Skin of body (tissue), 2 donors: Measurements from ENCODE around the gene PIF1. TPM values are rescaled to one million over a fixed set of nuclear protein-coding genes. Genes with fewer than 3 reads are reported as not detected.
"Not testable (repeated sequence)": the region's sequence is repeated elsewhere in the genome, so short reads cannot be mapped to it uniquely, and the experiment has no call there.

ENCODE experiments used
- DNase-seq: peaks from one replicate; lab custom pipeline; 2025; lab: John Stamatoyannopoulos, UW
- total RNA-seq: library from RNA; depleted of rRNA; stranded (reverse); fragments of >200 nt; gene quantifications from one replicate; pipeline ENCODE4 v1.2.3, GENCODE V29; 2014

PIF1 gene
- total RNA-seq, 1 donor from 2014 or later: 1.9 TPM

DNA sequence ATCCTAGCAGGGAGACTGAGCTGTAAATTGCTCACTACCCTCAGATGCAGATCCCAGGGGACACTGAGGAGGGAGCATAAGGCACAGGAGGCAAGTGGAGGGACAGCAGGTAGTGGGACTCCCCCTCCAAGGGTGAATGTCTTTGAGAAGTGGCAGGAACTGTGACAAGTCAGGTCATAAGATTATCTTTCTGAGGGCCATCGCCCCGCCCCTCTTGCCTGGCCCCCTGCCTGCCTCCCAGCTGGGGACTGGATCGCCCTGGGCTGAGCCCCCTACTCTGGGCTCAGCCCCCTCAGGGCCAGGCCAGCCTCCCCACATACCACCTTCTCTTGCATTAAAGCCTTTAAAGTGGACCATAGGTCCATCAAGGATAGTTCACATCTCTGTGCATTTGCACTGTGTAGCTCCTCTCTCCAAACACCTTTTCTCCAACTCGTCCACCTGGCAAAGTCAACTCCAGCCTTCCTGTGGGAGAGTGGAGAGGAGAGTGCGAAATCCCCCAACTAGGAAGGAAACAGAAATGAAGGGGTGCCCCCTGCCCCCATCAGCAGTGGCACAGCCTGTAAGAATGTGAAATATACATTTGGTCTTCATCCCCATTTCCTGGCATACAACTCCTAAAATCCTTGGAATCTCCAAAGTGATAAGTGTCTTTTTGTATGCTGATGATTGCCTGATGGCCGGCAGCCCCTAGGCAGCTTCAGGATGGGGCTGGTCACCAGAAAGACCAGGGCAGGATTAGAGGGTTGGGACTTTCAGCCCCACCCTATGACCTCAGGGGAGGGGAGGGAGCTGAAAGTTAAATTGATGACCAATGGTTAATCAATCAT, 14.7 kb downstream of the PIF1 start:
- no peak for DNase-seq

DNA sequence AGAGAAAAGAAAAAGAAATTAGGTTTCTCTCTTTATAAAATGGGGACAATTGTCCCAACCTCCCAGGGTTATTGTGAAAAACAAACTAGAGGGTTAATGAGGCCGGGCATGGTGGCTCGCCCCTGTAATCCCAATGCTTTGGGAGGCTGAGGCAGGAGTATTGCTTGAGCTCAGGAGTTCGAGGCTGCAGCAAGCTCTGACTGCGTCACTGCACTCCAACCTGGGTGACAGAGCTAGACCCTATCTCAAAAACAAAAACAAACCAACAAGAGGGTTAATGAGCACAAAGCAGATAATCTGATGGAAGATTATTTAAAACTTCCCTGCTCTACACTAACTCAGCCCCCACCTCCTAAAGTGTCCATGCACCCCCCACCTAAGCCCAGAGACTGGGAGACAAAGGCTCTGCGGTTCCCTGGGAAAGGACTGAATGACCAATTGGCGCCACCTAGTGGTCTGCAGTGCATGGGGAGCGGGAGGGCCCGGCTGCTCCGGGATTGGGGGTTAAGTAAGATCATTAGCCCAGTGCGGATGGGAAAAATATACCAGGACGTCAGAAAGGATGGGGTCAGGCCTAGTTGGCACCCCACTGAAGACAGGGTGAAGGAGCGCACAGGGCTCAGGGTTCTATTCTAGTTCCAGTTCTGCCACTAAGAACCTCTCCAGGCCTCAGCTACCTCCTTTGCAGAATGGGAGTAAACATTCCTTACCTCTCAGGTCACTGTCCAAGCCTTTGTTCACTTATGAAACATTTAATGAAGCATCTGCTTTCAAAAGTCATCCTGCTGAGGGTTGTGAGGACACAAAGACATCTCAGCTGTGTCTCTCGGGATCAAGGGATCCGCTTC, 15.6 kb downstream of the PIF1 start:
- DNase-seq: no peak

DNA sequence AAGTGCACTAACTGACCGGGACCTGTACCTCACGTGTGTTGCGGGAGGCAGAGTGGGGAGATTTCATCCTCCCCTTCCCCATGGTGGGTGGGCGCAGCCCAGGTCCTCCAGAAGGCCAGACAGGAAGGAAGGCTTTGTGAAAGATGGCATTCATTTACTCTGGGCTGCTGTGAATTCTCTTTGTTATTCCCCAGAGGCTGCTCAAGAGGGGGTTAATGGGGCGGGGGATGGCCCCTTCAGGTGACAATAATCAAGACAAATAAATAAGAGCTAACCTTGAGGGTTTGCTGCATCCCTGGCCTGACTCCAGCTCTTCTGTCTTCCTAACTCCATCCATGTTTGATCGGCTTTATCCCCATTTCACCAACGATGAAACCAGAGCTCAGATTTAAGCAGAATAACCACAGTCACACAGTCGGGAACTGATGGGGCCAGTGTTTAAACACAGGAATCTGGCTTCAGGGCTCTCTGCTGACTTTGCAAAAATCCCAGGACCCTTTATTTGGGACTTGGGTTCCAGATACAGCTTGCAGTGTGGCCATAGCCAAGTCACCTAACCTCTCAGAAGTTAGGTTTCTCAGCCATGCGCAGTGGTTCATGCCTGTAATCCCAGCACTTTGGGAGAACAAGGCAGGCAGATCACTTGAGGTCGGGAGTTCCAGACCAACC, 16.5 kb downstream of the PIF1 start:
- no peak for DNase-seq

DNA sequence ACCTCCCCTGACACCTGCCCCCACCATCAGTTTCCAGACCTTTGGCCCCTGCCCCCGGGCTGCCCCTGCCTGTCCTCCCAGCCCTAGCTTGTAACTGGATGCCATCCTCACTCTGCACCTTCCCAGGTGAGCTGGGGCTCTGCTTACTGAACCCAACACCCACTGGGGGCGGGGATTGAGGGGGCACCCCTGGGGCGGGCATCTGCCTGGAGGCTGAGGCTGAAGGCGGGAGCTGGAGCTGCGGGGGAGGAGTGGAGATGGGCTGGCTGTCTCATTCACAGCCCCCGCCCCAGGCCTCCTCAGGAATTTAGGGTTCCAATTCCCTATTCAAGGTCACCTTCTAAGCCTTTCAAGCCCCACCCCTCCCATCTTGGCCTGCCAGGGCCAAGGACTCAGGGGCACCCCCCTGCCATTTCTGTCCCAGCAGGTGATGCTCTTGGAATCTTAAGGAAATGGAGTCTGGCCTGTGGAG, 17.7 kb downstream of the PIF1 start:
- DNase-seq: no peak

DNA sequence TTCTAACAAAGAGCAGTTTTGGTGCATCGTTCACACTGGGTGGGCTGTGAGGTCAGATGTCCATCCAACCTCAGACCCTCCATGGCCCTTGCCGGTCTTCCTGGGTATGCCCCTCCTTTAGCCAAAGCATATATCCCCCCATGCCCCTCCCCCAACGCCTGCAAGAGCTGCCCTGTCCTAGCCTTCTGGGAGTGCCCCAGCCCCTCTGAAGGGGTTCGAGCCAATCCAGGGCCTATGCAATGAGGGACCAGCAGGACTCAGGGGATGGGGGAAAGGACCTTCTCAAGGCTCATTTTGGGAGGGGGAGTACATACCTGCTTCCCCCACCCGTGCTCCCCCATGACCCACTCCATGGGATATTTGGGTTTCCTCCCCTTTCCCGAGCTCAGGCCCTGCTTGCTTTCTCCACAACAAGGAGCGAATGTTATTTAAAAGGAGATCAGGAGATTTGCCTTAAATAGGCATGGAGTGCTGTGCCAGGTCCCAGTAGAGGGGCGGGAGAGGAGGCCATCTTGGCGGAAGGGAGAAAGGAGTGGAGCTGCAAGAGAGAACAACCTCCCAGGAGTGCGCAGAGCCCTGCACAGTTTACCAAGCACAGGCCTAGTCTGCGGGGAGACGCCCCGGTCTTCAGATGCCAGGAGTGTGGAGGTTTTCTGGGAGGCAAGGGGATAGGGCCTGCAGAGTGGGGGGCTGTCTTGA, 18.2 kb downstream of the PIF1 start:
- DNase-seq: no peak

DNA sequence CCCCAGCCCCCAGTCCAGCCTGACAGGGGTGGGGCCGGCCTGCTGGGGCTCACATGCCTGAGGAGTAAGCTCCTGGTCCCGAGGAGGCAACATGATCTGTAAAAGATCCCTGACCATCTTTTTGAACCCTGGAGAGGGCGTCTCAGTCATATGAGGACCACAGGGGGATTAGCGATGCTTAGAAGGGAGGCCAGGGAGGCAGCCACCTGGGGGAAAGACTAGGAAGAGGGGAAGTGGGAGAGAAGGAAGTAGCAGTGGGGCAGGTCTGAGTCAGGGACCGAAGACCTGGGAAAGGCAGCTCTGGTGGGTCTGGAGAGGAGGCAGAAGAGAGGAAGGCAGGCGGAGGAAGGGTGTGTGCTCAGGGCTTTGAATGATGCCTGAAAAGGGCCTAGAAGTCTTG, 18.9 kb downstream of the PIF1 start:
- no peak for DNase-seq

DNA sequence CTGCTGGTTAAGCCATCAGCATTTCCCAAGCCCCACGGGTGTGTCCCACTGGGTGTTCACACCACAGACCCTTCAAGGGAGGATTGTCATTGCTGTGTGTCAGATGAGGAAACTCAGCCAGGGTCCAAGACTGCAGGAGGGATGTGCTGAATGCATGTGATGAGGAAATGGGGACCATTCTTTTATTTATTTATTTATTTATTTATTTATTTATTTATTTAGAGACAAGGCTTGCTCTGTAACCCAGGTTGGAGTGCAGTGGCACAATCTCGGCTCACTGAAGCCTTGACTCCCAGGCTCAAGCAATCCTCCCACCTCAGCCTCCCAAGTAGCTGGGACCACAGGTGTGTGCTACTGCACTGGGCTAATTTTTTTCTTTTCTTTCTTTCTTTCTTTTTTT, 20.8 kb downstream of the PIF1 start:
- DNase-seq: no peak

DNA sequence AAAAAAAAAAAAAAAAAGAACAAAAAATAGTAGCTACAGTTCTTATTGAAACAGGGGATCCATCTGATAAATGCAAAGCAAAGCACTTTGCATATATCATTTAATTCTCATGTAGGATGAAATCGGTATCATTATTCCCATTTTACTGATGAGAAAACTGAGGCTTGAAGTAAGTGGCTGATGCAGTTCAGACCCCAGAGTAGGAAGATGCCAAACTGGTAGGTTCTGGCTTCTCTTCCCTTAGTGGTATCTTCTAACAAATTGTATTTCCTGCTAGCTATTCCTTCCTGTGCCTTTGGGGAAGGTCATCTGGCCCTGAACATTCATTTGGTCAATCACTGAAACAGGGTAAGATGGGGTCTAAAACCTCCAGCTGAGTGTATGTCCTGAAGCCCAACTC, 21.9 kb downstream of the PIF1 start:
- no peak for DNase-seq

DNA sequence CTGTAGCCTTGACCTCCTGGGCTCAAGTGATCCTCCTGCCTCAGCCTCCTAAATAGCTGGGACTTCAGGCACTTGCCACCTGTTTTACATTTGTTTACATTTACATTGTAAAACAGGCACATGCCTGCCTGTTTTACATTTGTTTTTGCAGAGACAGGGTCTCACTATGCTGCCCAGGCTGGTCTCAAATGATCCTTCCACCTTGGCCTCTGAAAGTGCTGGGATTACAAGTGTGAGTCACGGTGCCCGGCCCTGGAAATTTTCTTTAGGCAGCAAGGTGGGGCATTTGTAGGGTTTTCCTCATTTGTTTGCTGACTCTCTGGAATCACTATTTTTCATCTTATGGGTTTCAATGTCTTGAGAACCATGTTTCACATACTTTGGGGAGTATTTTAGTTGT, 25.0 kb downstream of the PIF1 start:
- no peak for DNase-seq

DNA sequence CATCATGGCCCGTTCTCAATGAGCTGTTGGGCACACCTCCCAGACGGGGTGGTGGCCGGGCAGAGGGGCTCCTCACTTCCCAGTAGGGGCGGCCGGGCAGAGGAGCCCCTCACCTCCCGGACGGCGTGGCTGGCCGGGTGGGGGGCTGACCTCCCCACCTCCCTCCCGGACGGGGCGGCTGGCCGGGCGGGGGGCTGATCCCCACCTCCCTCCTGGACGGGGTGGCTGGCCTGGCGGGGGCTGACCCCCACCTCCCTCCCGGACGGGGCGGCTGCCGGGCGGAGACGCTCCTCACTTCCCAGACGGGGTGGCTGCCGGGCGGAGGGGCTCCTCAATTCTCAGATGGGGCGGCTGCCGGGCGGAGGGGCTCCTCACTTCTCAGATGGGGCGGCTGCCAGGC, 26.5 kb downstream of the PIF1 start:
- DNase-seq: not testable (repeated sequence)

DNA sequence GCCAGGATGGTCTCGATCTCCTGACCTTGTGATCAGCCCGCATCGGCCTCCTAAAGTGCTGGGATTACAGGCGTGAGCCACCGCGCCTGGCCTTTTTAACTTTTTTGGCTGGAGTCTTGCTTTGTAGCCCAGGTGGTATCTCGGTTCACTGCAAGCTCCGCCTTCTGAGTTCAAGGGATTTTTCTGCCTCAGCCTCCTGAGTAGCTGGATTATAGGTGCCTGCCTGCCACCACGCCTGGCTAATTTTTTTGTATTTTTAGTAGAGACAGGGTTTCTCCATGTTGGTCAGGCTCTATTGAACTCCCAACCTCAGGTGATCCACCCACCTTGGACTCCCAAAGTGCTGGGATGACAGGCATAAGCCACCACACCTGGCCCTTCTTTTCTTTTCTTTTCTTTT, 29.5 kb downstream of the PIF1 start:
- not testable (repeated sequence) for DNase-seq

DNA sequence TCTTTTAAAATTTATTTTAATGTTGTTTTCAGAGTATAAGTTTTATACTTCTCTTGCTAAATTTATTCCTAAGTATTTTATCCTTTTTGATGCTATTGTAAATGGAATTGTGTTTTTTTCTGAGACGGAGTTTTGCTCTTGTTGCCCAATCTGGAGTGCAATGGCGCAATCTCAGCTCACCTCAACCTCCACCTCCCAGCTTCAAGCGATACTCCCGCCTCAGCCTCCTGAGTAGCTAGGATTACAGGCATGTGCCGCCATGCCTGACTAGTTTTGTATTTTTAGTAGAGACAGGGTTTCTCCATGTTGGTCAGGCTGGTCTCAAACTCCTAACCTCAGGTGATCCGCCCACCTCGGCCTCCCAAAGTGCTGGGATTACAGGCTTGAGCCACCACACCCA, 30.1 kb downstream of the PIF1 start:
- DNase-seq: not testable (repeated sequence)

DNA sequence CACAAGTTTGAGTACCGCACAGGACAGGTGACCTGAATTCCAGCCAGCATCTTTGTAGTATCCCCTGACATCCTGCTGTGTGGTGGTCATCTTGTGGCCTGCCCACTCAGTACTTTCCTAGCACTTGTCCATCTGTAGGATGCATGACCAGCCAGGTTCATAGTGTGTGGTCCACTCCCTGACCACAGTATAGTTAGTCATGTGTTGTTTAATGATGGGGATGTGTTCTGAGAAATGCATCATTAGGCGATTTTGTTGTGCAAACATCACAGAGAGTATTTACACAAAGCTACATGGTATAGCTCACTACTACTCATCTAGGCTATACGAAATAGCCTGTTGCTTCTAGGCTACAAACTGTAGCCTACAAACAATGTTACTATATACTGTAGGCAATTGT, 33.2 kb downstream of the PIF1 start:
- no peak for DNase-seq

DNA sequence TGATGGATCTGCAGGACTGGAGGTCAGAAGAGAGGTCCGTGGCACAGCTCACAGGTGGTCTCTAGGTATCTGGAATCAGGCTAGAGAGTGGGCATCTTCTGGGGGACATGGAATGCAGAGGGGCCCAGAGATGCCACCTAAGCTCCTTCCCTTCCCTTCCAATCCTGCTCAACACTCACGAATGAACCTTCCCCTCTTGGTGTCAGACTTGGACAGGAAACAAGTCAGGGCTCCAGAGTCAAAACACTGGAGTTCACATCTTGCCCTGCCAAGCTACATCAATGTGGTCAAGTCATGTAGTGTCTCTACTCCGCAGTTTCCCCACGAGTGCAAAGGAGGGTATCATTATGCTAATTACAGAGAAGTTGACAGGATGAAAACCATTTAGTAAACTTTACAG, 34.0 kb downstream of the PIF1 start:
- no peak for DNase-seq

DNA sequence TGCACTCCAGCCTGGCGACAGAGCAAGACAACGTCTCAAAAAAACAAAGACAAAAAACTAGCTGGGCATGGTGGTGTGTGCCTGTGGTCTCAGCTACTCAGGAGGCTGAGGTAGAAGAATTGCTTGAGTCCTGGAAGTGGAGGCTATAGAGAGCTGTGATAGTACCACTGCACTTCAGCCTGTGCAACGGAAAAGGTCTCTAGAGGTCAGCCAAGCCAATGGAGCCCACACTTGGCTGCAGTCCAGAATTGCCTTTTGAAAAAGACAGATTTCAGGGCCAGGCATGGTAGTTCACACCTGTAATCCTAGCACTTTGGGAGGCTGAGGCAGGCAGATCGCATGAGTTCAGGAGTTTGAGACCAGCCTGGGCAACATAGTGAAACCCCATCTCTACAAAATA, 41.7 kb downstream of the PIF1 start:
- DNase-seq: no peak

DNA sequence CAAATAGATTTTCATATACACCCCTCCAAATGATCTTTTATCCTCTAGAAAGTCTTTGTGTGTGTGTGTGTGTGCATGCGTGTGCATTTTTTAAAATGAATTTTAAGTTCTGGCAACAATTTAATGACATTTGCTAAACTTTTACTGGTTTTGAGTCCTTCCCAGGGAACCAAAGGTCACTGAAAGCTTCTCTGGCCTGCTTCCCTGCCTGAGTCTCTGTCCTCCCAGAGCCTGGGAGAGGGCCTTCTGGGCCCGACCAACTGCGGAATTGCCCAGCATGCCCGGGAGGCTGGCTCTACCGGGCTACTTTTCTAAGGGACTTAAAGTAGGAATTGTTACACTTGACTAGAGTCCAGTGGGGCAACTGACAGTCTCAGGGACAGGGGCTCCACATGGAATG, 42.7 kb downstream of the PIF1 start:
- DNase-seq: no peak

DNA sequence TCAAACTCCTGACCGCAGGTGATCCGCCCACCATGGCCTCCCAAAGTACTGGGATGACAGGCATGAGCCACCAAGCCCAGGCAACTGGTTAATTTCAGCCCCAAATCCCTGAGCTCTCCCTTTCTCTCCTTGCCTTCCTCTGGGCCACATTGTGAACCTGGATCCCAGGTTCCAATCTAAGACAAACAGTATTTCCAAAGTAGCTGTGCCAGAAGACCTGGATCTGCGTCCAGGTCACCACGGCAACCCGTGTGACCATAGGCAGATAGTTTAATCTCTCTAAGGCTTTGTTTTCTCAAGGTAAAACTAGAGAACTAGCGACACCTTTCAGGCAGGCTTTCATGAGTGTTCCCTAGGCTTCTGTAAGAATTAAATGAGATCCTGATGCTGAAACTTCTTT, 44.1 kb downstream of the PIF1 start:
- DNase-seq: no peak

DNA sequence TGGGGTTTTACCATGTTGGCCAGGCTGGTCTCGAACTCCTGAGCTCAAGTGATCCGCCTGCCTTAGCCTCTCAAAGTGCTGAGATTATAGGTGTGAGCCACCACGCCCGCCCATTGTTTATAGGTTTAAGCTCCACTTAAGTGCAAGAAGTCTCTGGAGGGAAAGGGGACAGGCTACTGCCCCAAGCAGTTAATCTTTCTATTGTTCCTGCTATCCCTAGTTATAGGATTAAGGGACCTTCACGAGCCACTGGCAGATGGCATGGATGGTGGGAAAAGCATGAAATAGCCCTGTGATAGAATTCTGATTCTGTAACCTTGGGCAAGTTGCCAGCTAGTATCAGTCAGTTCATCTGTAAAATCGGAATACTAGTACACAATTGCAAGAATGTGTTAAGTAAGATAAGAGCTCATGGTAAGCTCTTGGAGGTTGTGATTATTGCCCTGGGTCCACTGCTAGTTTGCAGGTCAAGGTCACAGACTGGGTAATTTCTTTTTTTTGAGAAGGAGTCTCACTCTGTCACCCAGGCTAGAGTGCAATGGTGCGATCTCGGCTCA, 44.8 kb downstream of the PIF1 start:
- DNase-seq: no peak

DNA sequence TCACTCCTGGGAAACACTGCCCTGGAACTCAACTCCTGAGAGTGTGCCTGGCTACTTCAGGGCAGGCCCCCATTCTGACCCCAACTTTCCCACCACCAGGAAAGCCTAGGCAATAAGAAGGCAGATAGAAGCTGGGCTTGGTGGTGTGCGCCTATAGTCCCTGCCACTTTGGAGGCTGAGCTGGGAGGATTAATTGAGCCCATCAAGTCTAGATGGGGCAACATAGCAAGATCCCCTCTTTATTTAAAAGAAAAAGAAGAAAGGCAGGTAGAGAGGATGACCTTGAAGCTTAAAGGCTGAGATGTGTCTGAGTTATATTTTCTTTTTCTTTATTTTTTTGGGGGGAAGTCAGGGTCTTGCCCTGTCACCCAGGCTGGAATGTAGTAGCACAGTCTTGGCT, 45.8 kb downstream of the PIF1 start:
- DNase-seq: no peak

DNA sequence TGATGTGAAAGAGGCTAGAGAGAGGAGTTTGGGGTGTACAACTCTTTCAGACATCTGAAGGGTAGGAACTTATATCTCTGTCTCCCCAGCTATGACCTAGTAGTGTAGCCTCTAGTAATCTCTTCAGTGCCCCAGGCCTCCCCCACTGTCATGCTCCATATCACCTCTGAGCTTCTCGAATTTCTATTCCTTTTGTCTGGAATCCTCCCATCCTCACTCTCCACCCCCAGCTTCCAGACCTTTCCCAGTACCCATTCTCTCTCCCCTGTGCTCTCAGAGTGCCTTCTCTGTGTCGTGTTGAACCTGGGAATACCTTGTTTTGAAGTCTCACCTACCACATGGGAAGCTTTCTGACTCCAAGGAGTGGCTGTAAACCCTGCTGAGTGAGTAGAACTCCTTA, 46.4 kb downstream of the PIF1 start:
- DNase-seq: no peak

DNA sequence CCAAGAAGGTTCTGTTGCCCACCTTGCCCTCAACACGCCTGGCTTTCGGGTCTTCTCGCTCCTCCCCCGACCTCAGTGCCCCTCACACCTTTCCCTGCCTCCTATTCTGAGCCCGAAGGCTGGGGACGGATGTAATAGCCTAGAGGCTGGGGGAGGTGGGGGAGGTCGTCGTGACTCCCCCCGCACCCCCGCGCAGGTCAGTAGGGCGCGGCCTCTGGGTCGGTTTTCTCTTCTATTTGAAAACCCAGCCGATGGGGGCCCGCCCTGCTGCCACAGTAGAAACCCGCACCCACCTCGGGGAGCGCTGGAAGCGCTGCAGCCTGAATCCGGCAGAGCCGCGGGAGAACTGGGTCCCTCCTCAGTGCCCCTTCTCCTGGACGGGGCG, 49.1 kb downstream of the PIF1 start:
- no peak for DNase-seq
